BLaER1 treated with 17β-estradiol and CSF1 and Interleukin-3, amounts not matched to agents 10 nM and 100 nM (cell line): ENCODE measurements around the gene CDH4.

Source experiments
- H3K27ac ChIP-seq, 11 experiments: shearing (Covaris generic); formaldehyde crosslinking; 2 replicates each; pipeline ENCODE4 v1.8.1; 2022
- H3K27me3 ChIP-seq, 11 experiments: shearing (Covaris generic); formaldehyde crosslinking; 2 replicates each; pipeline ENCODE4 v1.8.1; 2022
- H3K36me3 ChIP-seq, 11 experiments: shearing (Covaris generic); formaldehyde crosslinking; 2 replicates each; pipeline ENCODE4 v1.8.1; 2022
- H3K4me1 ChIP-seq, 10 experiments: shearing (Covaris generic); formaldehyde crosslinking; 2 replicates each; pipeline ENCODE4 v1.8.1; 2022
- H3K4me2 ChIP-seq, 11 experiments: shearing (Covaris generic); formaldehyde crosslinking; 2 replicates each; pipeline ENCODE4 v1.8.1; 2022
- H3K4me3 ChIP-seq, 10 experiments: shearing (Covaris generic); formaldehyde crosslinking; 2 replicates each; pipeline ENCODE4 v1.8.1; 2022
- H3K9ac ChIP-seq, 11 experiments: shearing (Covaris generic); formaldehyde crosslinking; 2 replicates each; pipeline ENCODE4 v1.8.1; 2022
- H3K9me3 ChIP-seq, 11 experiments: shearing (Covaris generic); formaldehyde crosslinking; replicated peaks in 1 of 11; 2 replicates each; pipeline ENCODE4 v1.8.1; 2022
- H4K20me1 ChIP-seq, 11 experiments: shearing (Covaris generic); formaldehyde crosslinking; 2 replicates each; pipeline ENCODE4 v1.8.1; 2022
- Cebpa-rat ChIP-seq, 11 experiments: shearing (Covaris generic); IDR thresholded peaks; 2 replicates each; pipeline ENCODE4 v1.8.1; 2022

CDH4 gene

DNA sequence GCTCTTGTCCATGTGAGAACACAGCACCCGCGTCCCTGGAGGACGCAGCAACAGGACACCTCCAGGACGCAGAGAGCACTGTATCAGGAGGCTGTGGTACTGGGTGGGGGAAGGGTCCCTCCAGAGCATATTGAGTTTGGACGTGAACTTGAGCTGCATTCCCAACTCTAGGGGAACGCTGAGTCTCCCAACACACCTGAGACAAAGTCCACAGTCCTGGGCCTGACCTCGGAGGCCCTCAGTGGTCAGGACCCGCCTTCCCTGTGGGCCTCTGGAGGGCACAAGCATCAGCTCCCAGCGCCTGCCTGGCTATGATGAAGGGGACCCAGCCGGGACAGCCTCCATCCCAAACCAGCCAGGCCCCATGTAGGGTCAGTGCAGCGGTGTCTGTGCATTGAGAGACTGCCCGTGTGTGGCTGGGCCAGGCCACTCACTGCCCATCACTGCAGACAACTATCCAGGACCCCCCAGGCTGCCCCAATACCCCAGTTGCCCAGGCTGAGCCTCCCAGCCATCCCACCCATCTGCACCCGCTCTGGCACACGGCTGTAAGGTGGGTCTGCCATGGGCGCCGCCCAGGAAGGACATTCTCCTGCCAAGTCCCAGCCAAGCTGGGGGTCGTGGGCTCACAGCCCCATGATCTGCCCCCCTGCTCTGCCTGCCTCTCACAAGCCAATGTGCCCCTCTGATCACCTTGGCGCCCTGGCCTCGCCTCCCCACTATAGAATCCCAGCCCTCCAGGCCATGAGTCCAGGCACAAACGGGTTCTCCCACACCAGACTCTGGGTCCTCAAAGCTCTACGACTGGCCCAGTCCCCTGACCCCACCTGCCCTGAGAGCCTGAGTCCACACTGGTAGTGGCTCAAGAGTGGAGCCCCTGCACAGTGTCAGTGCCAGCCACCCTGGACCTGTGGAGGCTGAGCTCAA is 697.9 kb downstream of the CDH4 start:
- Histone ChIP-seq H3K36me3 (no peaks in the 10 kb centered on the region), H3K9ac (no peak overlapping the region), H3K4me2 (no peak overlapping the region), H3K27ac (no peak overlapping the region), H4K20me1 (peaks cover 0 to 12% (median 0%) of the 10 kb centered on the region in 11 experiments; a peak in 4 of 22 replicates), H3K4me1 (no peaks in the 10 kb centered on the region; a peak in 1 of 20 replicates), H3K4me3 (no peak overlapping the region), H3K9me3 (no peaks in the 10 kb centered on the region), H3K27me3 (no peaks in the 10 kb centered on the region)
- TF ChIP-seq Cebpa-rat (IDR thresholded peaks at IDR 0.05), result no peak

DNA sequence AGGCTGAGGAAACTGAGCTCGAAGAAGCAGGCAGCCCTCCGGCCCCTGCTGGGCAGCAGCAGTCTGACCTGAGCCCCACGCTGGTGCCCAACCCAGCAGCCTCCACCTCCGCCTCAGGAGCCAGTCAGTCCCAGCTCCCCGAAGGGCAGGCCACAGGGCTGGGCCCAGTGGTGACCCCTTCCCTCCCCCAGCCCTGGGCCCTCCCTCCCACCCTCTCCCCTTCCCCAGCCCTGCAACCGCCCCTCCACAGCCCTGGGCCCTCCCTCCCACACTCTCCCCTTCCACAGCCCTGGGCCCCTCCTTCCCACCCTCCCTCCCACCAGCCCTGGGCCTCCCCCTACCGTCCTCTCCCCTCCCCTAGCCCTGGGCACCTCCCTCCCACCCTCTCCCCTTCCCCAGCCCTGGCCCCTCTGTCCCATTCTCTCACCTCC is 698.6 kb downstream of the CDH4 start:
- no peak overlapping the region for H3K4me3 ChIP-seq
- no peak overlapping the region for H3K27ac ChIP-seq
- no peaks in the 10 kb centered on the region for H3K9me3 ChIP-seq
- no peak overlapping the region for H3K4me2 ChIP-seq
- no peaks in the 10 kb centered on the region; a peak in 1 of 20 replicates for H3K4me1 ChIP-seq
- H4K20me1 ChIP-seq, result peaks cover 0 to 12% (median 0%) of the 10 kb centered on the region in 11 experiments; a peak in 4 of 22 replicates
- no peak overlapping the region for H3K9ac ChIP-seq
- no peaks in the 10 kb centered on the region for H3K27me3 ChIP-seq
- H3K36me3 ChIP-seq, result no peaks in the 10 kb centered on the region
- no peak for TF ChIP-seq Cebpa-rat (IDR thresholded peaks at IDR 0.05)

DNA sequence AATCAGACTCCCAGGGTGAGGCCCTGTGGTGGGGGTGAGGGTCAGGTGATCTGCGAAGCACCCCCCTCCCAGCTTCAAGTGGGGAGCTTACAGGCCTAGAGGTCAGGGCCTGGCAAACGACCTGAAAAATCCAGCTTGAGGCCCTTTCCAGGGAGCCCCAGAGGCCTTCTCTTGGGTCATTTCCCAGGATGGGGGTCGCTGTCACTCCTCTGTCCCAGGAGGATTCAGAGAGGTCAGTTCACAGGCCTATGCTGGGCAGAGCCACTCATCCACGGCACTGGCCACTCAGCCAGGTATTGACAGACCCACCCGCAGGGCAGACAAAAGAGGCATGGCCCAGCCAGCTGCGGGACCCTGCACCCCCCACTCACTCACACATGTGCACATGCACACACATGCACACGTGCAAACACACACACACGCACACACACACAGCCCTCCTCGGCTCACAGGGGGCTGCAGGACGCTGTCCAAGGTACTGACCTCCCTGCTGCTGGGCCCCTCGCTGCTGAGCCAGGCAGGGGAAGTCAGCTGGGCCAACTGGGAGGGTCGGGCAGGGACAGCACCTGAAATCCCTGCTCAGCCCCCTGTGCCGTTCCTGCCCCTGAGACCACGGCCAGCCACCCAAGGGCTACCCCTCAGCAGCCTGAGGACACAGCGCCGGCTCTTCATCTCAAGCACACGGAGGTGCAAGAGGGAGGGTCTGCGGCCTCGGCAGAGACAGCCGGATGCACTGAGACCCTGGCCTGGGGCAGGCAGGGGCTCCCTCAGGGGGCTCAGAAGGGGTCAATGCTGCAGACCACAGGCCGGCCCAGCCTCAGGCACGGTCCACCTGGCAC is 699.9 kb downstream of the CDH4 start:
- no peak overlapping the region for H3K4me3 ChIP-seq
- no peak overlapping the region for H3K9ac ChIP-seq
- H4K20me1 ChIP-seq, result peaks cover 0 to 12% (median 0%) of the 10 kb centered on the region in 11 experiments; a peak in 4 of 22 replicates
- H3K27ac ChIP-seq, result no peak overlapping the region
- H3K4me2 ChIP-seq, result no peak overlapping the region
- no peaks in the 10 kb centered on the region for H3K9me3 ChIP-seq
- H3K4me1 ChIP-seq, result no peaks in the 10 kb centered on the region; a peak in 1 of 20 replicates
- H3K27me3 ChIP-seq, result no peaks in the 10 kb centered on the region
- H3K36me3 ChIP-seq, result no peaks in the 10 kb centered on the region
- TF ChIP-seq Cebpa-rat (IDR thresholded peaks at IDR 0.05), result no peak

DNA sequence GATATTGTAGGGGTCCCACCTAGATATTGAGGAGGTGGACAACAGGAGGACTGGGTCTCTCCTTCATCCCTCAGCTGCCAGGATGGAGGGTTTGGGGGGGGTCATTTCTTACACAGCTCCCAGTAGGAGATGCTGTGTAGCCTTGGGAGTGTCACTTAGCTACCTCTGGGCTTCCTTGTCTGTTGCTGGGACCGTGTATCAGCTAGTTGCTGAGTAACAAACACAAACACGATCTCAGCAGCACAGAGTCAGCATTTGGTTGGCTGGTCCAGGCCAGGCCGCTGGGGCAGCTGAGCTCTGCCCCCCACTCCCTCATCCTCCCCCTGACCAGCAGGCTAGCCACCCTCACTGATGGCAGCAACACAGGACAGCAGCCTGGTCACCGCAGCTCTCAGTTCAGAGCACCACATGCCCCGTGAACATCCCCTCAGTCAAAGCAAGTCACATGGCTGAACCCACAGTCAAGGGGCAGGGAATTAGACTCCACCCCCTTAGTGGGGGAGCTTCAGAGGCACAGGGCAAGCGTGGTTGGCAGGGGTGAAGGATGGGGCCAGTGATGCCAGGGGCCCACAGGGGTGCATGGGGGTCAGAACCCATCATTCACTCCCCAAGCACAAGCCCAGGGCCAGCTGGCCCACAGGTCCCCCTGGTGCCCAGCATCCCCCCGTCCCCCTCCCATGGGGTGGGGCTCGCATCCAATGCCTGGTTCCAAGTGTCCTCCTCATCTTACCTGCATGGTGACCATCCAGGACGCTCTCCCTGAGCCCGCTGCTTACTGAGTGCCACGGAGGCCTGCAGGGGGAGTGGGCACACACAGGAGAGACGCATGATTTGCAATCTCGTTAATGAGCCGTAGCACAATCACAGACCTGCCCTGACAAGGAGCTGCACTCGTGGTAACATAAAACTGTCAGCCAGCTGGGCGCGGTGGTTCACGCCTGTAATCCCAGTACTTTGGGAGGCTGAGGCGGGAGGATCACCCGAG is 701.3 kb downstream of the CDH4 start:
- Histone ChIP-seq H3K36me3 (no peaks in the 10 kb centered on the region), H3K27ac (no peak overlapping the region), H3K4me2 (no peak overlapping the region), H3K4me1 (no peaks in the 10 kb centered on the region; a peak in 1 of 20 replicates), H3K9me3 (no peaks in the 10 kb centered on the region), H3K27me3 (no peaks in the 10 kb centered on the region), H3K9ac (no peak overlapping the region), H4K20me1 (peaks cover 0 to 12% (median 0%) of the 10 kb centered on the region in 11 experiments; a peak in 4 of 22 replicates), H3K4me3 (no peak overlapping the region)
- no peak for TF ChIP-seq Cebpa-rat (IDR thresholded peaks at IDR 0.05)

DNA sequence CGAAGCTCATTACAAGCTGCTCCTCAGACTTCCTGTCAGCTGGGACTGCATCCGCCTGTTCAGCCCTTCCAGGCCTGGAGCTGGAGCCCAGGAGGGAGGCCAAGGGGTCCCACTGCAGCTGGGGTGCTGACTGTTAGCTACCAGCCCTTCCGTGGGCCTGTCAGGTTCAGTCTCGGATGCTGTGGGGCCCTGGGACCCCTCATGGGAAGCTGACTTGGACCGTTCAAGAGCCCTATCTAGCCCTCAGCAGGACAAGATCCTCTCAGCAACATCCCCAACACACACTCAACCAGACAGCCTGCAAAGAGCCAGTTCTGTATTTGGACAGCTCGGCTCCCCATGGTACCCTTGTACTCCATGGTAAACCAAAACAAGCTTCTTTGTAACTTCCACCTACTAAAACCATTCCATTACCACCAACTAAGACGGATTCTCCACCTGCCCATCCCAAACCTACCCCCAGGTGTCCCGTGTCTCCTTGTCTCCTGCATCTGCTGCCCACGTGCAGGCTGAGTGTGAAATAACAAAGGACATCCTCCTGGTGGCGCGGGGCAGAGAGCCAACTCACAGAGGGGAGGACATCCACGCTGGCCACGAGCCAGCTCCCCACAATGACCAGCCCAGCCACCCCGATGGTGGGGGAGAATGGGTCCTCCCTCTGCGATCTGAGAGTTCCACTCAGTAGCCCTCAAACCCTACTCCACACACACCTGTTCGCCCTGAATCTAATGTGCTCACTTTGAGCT is 702.4 kb downstream of the CDH4 start:
- no peak overlapping the region for H3K9ac ChIP-seq
- no peaks in the 10 kb centered on the region for H3K36me3 ChIP-seq
- no peaks in the 10 kb centered on the region for H3K27me3 ChIP-seq
- H3K4me2 ChIP-seq, result no peak overlapping the region
- no peaks in the 10 kb centered on the region; a peak in 1 of 20 replicates for H3K4me1 ChIP-seq
- H3K9me3 ChIP-seq, result no peaks in the 10 kb centered on the region
- no peak for TF ChIP-seq Cebpa-rat (IDR thresholded peaks at IDR 0.05)
- no peak overlapping the region for H3K4me3 ChIP-seq
- H4K20me1 ChIP-seq, result peaks cover 0 to 10% (median 0%) of the 10 kb centered on the region in 11 experiments; a peak in 4 of 22 replicates
- no peak overlapping the region for H3K27ac ChIP-seq

DNA sequence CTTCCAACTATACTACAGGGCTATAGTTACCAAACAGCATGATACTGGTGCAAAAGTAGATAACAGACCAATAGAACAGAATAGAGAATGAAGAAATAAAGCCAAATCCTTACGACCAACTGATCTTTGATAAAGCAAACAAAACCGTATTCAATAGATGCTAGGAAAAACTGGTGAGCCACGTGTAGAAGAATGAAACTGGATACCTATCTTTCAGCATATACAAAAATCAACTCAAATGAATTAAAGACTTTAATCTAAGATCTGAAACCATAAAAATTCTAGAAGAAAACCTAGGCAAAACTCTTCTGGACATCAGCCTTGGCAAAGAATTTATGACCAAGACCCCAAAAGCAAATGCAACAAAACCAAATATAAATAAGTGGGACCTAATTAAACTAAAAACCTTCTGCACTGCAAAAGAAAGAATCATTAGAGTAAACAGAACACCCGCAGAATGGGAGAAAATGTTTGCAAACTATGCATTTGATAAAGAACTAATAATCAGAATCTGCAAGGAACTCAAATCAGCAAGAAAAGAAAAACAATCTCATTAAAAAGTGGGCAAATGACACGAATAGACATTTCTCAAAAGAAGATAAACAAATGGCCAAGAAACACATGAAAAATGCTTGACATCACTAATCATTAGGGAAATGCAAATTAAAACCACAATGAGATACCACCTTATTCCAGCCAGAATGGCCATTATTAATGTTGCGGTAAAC is 703.8 kb downstream of the CDH4 start:
- H3K27me3 ChIP-seq, result no peaks in the 10 kb centered on the region
- H3K27ac ChIP-seq, result no peak overlapping the region
- H3K4me1 ChIP-seq, result no peaks in the 10 kb centered on the region; a peak in 1 of 20 replicates
- H4K20me1 ChIP-seq, result peaks cover 0 to 9% (median 0%) of the 10 kb centered on the region in 11 experiments; a peak in 3 of 22 replicates
- H3K9me3 ChIP-seq, result no peaks in the 10 kb centered on the region
- no peak overlapping the region for H3K9ac ChIP-seq
- no peaks in the 10 kb centered on the region for H3K36me3 ChIP-seq
- TF ChIP-seq Cebpa-rat (IDR thresholded peaks at IDR 0.05), result no peak
- no peak overlapping the region for H3K4me2 ChIP-seq
- H3K4me3 ChIP-seq, result no peak overlapping the region

DNA sequence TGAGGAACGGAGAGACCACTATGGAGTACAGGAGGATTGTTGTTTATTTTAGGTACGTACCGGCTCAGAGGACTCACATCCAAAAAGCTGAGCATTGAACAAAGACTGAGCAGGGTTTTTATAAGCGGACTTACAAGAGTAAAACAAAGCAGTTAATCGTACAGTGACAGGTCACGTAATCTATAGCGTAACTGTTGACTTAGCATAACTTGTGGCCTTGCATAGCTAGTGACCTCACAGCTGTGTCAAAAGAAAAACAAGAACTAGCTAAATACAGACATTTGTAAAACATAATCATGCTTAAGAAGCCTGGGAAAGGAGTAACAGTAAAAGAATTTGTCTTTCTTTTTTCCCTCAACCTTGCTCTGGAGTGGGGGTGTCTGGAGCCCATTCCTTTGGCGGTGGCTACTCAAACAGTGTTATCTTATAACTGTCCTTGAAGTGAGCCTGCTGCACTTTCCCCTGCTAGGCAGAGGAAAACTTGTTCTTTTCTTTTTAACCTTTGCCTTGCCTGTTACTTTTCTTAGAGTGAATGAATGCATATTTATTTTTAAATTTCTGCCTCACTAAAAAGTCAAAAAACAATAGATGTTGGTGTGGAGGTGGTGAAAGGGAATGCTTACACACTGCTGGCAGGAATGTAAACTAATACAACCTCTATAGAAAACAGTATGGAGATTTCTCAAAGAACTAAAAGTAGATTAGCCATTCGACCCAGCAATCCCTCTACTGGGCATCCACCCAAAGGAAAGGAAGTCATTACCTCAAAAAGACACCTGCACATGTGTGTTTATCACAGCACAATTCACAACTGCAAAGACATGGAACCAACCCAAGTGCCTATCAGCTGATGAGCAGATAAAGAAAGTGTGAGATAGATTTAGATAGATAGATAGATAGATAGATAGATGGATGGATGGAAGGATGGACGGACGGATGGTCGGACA is 704.6 kb downstream of the CDH4 start:
- H3K4me3 ChIP-seq, result no peak overlapping the region
- no peaks in the 10 kb centered on the region for H3K27me3 ChIP-seq
- H3K36me3 ChIP-seq, result no peaks in the 10 kb centered on the region
- H3K4me2 ChIP-seq, result no peak overlapping the region
- peaks cover 0 to 7% (median 0%) of the 10 kb centered on the region in 11 experiments; a peak in 3 of 22 replicates for H4K20me1 ChIP-seq
- no peaks in the 10 kb centered on the region for H3K9me3 ChIP-seq
- H3K4me1 ChIP-seq, result no peaks in the 10 kb centered on the region; a peak in 1 of 20 replicates
- no peak for TF ChIP-seq Cebpa-rat (IDR thresholded peaks at IDR 0.05)
- H3K9ac ChIP-seq, result no peak overlapping the region
- H3K27ac ChIP-seq, result no peak overlapping the region
